A549 (cell line): ENCODE data around the gene THRA.
A peak's percentile ranks its signal among the peaks of the same experiment; 100 is the strongest.

ENCODE experiments used
- CTCF ChIP-seq: fragments of >200 bp; sonication (Bioruptor Twin); formaldehyde crosslinking; IDR thresholded peaks from 3 replicates; pipeline ENCODE4 v1.5.1; 2016
- EP300 ChIP-seq, 2 experiments: fragments of >200 bp; sonication (Bioruptor Twin); formaldehyde crosslinking; IDR thresholded peaks; 2 replicates in 1 of 2; 3 replicates in 1 of 2; pipeline ENCODE4 v1.6.1; 2016 to 2017
- FOSL2 ChIP-seq, 2 experiments: fragments of 450-650 bp in 1 of 2; fragments of >200 bp in 1 of 2; sonication (Bioruptor Twin) in 1 of 2; formaldehyde crosslinking; IDR thresholded peaks; 2 replicates each; pipeline versions ENCODE4 v1.5.0 to v1.6.1; 2016 to 2020; ENCODE audit warnings: mild to moderate bottlenecking in 1 of 2, moderate library complexity in 1 of 2
- HDAC2 ChIP-seq: fragments of 200-600 bp; sonication (generic); IDR thresholded peaks from 2 replicates; pipeline ENCODE4 v1.6.1; 2016
- HEYL ChIP-seq: fragments of 250-450 bp; sonication (Bioruptor Pico); IDR thresholded peaks from 2 replicates; pipeline ENCODE4 v1.8.0; 2021; ENCODE audit warnings: mild to moderate bottlenecking, moderate library complexity
- JUN ChIP-seq, 2 experiments: fragments of >200 bp; sonication (Bioruptor Twin); formaldehyde crosslinking; IDR thresholded peaks; 2 replicates in 1 of 2; 3 replicates in 1 of 2; pipeline ENCODE4 v1.6.1; 2016 to 2017
- MAFK ChIP-seq: fragments of 450-650 bp; IDR thresholded peaks from 2 replicates; pipeline ENCODE4 v1.6.1; 2014; ENCODE audit not compliant: partially characterized antibody
- PHF8 ChIP-seq: fragments of 200-600 bp; sonication (generic); IDR thresholded peaks from 2 replicates; pipeline ENCODE4 v1.6.1; 2016; ENCODE audit warnings: low read depth, mild to moderate bottlenecking, antibody characterized with exemption, moderate library complexity, borderline replicate concordance
- SREBF2 ChIP-seq: fragments of 450-650 bp; IDR thresholded peaks from 2 replicates; pipeline ENCODE4 v1.6.1; 2014; ENCODE audit warnings: mild to moderate bottlenecking, moderate library complexity
- ZC3H11A ChIP-seq: fragments of 450-650 bp; IDR thresholded peaks from 2 replicates; pipeline ENCODE4 v1.6.1; 2014; ENCODE audit warnings: antibody characterized with exemption, mild to moderate bottlenecking

DNA sequence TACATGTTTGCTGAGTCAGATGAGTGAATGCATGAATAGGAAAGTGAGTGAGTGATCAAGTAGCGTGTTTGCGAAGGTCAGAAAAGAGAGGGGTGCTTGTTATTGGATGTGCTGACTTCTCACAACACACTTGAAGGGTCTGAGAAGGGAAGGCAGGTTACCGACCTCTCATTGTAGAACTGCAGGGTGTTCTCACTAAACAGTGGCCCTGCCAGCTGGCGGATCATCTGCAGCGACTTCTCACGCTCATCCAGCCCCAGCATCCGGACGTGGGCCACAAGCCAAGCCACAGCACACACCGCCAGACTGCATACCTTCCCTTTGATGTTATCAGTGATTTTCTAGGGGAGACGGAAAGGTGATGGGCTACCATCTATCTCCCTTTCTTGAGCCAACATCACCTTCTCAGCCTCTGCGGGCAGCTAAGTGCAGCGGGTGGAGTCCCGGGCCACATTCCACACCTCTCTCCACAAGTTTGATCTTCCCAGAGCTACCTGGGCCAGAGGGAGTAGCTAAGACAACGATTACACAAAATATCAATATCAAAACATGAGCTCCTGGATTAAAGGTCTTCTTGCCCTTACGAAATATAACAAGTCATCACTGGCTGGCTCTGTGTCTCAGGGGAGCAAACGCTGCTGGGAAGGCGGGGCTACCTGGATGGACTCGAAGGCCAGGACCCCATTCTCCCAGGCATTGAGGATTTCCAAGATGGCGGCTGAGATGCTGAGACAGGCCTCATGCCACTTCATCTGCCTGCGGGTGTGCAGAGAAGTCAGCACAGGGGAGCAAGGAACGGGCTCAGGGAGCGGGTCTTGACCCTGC, 36.6 kb upstream of the THRA start:
- TF ChIP-seq SREBF2 (no peak), FOSL2 (IDR thresholded peaks at IDR 0.05) (no peak), FOSL2 (CRISPR knock-in tag; IDR thresholded peaks at IDR 0.05) (no peak), PHF8 (no peak), CTCF (no peak), ZC3H11A (no peak), JUN (IDR thresholded peaks at IDR 0.05) (no peak), EP300 (IDR thresholded peaks at IDR 0.05) (no peak), HEYL (no peak), HDAC2 (no peak), MAFK (peak; percentile 31)
